Right lung (tissue), 10 donors: ENCODE results near the gene OR8H2. TPM values are rescaled to one million over a fixed set of nuclear protein-coding genes. Genes with fewer than 3 reads are reported as not detected.
"Not testable (repeated sequence)": the region's sequence is repeated elsewhere in the genome, so short reads cannot be mapped to it uniquely, and the experiment has no call there.

ENCODE experiments used
- DNase-seq, 2 donors: peaks; one replicate each; pipeline ENCODE4 v3.0.0-alpha.2; 2013
- long read RNA-seq, 8 donors: transcript quantifications; one replicate each; lab custom pipeline, GENCODE V29; 2026
- polyA plus RNA-seq, 5 donors: library from polyadenylated mRNA; unstranded; fragments of 120-200 nt; gene quantifications; one replicate each; pipeline versions ENCODE4 v1.2.1 to v1.2.3, GENCODE V29; 2013; ENCODE audit warnings: inconsistent platforms in 1 of 5, low replicate concordance in 1 of 5; ENCODE audit not compliant: insufficient read length in 5 of 5, insufficient read depth in 1 of 5

OR8H2 gene
- not detected for polyA plus RNA-seq
- long read RNA-seq, donor 1, result 0 reads
- long read RNA-seq, donor 2, result 0 reads
- long read RNA-seq, donor 3, result 0 reads
- long read RNA-seq, donor 4, result 0 reads
- long read RNA-seq, donor 5, result 0 reads
- long read RNA-seq, donor 6, result 0 reads
- long read RNA-seq, donor 7, result 0 reads
- long read RNA-seq, donor 8, result 0 reads

GRCh38 chr11:56103210-56103737 is at the start of gene OR8H2:
Gene OR8H2, plus strand, starts transcription at chr11:56103687. Its CDS starts 1,356 bp downstream, at chr11:56105043.
- no peak for DNase-seq

DNA sequence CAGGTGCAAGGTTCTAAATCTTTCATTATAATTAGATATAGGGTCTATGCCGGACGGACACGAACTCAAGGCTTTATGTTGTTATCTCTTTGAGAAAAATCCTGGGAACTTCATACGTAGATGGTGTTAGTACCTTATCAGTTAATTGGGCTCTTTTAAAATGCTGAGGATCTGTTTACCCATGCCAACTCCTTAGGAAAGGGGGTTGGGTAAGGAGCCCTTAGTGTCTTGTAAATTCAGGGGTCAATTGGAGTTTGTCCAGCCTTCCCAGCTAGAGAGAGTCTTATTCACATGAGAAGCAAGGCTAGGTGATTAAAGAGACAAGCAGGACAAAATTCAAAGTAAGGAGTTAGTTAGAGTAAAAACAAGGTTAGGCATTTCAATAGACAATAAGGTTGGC is 47.1 kb upstream of the OR8H2 start:
- DNase-seq, result not testable (repeated sequence)

DNA sequence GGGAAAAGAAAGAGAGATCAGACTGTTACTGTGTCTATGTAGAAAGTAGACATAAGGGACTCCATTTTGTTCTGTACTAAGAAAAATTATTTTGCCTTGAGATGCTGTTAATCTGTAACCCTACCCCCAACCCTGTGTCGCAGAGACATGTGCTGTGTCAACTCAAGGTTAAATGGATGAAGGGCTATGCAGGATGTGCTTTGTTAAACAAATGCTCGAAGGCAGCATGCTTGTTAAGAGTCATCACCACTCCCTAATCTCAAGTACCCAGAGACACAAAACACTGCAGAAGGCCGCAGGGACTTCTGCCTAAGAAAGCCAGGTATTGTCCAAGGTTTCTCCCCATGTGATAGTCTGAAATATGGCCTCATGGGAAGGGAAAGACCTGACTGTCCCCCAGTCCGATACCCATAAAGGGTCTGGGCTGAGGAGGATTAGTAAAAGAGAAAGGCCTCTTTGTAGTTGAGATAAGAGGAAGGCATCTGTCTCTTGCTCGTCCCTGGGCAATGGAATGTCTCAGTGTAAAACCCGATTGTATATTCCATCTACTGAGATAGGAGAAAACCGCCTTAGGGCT is 45.7 kb upstream of the OR8H2 start:
- not testable (repeated sequence) for DNase-seq

DNA sequence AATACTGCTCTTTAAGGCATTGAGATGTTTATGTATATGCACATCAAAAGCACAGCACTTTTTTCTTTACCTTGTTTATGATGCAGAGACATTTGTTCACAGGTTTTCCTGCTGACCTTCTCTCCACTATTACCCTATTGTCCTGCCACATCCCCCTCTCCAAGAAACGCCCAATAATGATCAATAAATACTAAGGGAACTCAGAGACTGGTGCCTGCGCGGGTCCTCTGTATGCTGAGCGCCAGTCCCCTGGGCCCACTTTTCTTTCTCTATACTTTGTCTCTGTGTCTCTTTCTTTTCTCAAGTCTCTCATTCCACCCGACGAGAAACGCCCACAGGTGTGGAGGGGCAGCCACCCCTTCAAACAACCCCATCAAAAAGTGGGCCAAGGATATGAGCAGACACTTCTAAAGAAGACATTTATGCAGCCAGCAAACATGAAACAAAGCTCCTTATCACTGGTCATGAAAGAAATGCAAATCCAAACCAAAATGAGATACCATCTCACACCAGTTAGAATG is 45.2 kb upstream of the OR8H2 start:
- not testable (repeated sequence) for DNase-seq

GRCh38 chr11:56066980-56067379 is 36.5 kb upstream of the OR8H2 start:
- DNase-seq, result no peak

DNA sequence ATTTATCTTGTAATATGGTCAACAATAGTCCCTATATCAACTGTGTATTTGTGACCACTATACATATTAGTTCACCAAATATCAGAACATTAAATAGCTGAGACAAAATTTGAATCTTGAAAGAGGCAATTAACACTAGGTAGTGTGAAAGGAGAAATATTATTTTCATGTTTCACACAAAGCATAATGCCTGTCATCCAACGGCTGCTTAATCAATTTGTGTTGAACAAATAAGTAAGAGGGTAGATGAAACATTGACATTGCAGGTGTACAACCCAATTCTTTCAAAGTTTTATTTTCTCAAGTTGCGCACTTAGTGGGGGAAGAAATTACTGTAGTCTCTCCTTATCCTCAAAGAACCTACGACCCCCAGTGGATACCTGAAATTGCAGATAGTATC is 13.8 kb upstream of the OR8H2 start:
- no peak for DNase-seq

GRCh38 chr11:56093008-56093407 is 10.5 kb upstream of the OR8H2 start, which contains the start of gene OR8I2:
Gene OR8I2, plus strand, starts transcription at chr11:56093308. Its CDS starts 0 bp downstream, at chr11:56093308.
- no peak for DNase-seq

GRCh38 chr11:56122073-56122472 is 18.6 kb downstream of the OR8H2 start, which contains the start of gene OR8H3:
Gene OR8H3, plus strand, starts transcription at chr11:56122373. Its CDS starts 0 bp downstream, at chr11:56122373.
- no peak for DNase-seq

- no peak for DNase-seq
Observed at GRCh38 chr11:56140151-56140661, 36.7 kb downstream of the OR8H2 start, which contains the start of gene OR8J3. Gene OR8J3, minus strand, starts transcription at chr11:56140201. Its CDS starts 2,483 bp downstream, at chr11:56137718.

DNA sequence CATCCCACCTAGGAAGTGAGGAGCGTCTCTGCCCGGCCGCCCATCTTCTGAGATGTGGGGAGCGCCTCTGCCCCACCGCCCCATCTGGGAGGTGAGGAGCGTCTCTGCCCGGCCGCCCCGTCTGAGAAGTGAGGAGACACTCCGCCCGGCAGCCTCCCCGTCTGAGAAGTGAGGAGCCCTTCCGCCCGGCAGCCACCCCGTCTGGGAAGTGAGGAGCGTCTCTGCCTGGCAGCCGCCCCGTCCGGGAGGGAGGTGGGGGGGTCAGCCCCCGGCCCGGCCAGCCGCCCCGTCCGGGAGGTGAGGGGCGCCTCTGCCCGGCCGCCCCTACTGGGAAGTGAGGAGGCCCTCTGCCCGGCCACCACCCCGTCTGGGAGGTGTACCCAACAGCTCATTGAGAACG is 40.2 kb downstream of the OR8H2 start:
- not testable (repeated sequence) for DNase-seq

- no peak for DNase-seq
Observed at GRCh38 chr11:56151376-56151775, 47.9 kb downstream of the OR8H2 start.

DNA sequence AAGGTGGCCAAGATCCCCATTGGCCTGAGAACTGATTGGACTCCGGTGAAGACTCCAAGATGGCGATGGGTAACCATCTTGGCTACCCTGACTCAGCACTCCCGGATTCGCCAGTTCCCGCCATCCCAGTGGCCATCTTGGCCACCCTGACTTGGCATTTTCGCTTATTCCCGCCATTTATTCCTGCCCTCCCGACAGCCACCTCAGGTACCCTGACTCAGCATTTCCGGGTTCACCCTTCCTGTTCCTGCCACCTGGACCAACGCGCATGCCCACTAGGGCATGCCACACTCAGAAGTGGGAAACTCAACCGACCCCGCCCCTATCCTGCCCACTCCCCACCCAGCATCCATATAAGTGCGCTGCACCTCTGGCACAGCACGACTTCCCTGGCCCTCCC is 48.8 kb downstream of the OR8H2 start:
- no peak for DNase-seq

Other genes starting within 250 kb of the OR8H2 start
- not detected for gene TRIM51, start 220.4 kb upstream of the OR8H2 start, polyA plus RNA-seq
- gene OR5W2, start 189.1 kb upstream of the OR8H2 start, polyA plus RNA-seq, result not detected
- gene OR5I1, start 167.3 kb upstream of the OR8H2 start, polyA plus RNA-seq, result not detected
- not detected for gene OR10AG1, start 133.7 kb upstream of the OR8H2 start, polyA plus RNA-seq
- not detected for gene OR5F1, start 109.1 kb upstream of the OR8H2 start, polyA plus RNA-seq
- under 1 TPM; 0.04 to 0.08 (median 0.06) TPM for gene OR5AS1, start 76.0 kb upstream of the OR8H2 start, polyA plus RNA-seq
- gene OR8I2, start 10.4 kb upstream of the OR8H2 start, polyA plus RNA-seq, result not detected
- gene OR8H3, start 18.7 kb downstream of the OR8H2 start, polyA plus RNA-seq, result not detected
- not detected for gene OR8J3, start 36.5 kb downstream of the OR8H2 start, polyA plus RNA-seq
- gene OR8K5, start 56.6 kb downstream of the OR8H2 start, polyA plus RNA-seq, result not detected
- gene OR5J2, start 72.9 kb downstream of the OR8H2 start, polyA plus RNA-seq, result not detected
- gene OR5T2, start 130.6 kb downstream of the OR8H2 start, polyA plus RNA-seq, result not detected
- gene OR5T3, start 148.6 kb downstream of the OR8H2 start, polyA plus RNA-seq, result not detected
- not detected for gene OR5T1, start 170.5 kb downstream of the OR8H2 start, polyA plus RNA-seq
- gene OR8H1, start 188.6 kb downstream of the OR8H2 start, polyA plus RNA-seq, result under 1 TPM in 1 of 5 donors, not detected in 4; 0.04 TPM
- gene OR8K3, start 211.5 kb downstream of the OR8H2 start, polyA plus RNA-seq, result not detected
- gene OR8K1, start 242.4 kb downstream of the OR8H2 start, polyA plus RNA-seq, result not detected